Mesothelial cell of epicardium (in vitro differentiated cells): ENCODE measurements around the gene TRRAP. TPM values are rescaled to one million over a fixed set of nuclear protein-coding genes. Genes with fewer than 3 reads are reported as not detected.

Experiments
- DNase-seq, 2 experiments: peaks; one replicate each; pipeline ENCODE4 v3.0.0; 2021; ENCODE audit warnings: low spot score in 2 of 2; ENCODE audit not compliant: unreplicated experiment in 2 of 2
- H3K27ac Mint-ChIP-seq: 2 replicates; pipeline ENCODE4 v1.8.0; 2021; ENCODE audit warnings: mixed read lengths
- H3K27me3 Mint-ChIP-seq: 2 replicates; pipeline ENCODE4 v1.8.0; 2021; ENCODE audit warnings: low read depth, mixed read lengths
- H3K36me3 Mint-ChIP-seq: 2 replicates; pipeline ENCODE4 v1.8.0; 2021; ENCODE audit warnings: mixed read lengths
- H3K4me1 Mint-ChIP-seq: 2 replicates; pipeline ENCODE4 v1.8.0; 2021; ENCODE audit warnings: mixed read lengths
- H3K4me3 Mint-ChIP-seq: 2 replicates; pipeline ENCODE4 v1.8.0; 2021; ENCODE audit warnings: mild to moderate bottlenecking, moderate library complexity, mixed read lengths
- H3K9me3 Mint-ChIP-seq: 2 replicates; pipeline ENCODE4 v1.8.0; 2021; ENCODE audit warnings: mixed read lengths
- CTCF ChIP-seq: fragments of 200-600 bp; sonication (generic); IDR thresholded peaks from one replicate; pipeline ENCODE4 v1.5.0; 2021; ENCODE audit warnings: antibody characterized with exemption; ENCODE audit not compliant: unreplicated experiment
- total RNA-seq: library from RNA; stranded (reverse); gene quantifications from 3 replicates; pipeline ENCODE4 v1.2.1, GENCODE V29; 2021

The TRRAP gene
- total RNA-seq, 1 donor from 2014 or later, result 82.9 TPM

- no peak for TF ChIP-seq CTCF
- no peaks in the 10 kb centered on the region for H3K4me1 Mint-ChIP-seq
- no peak overlapping the region for H3K27ac Mint-ChIP-seq
- H3K36me3 Mint-ChIP-seq, result peaks cover 32% of the 10 kb centered on the region
- H3K27me3 Mint-ChIP-seq, result no peaks in the 10 kb centered on the region
- no peak overlapping the region for H3K4me3 Mint-ChIP-seq
- no peak for DNase-seq
- H3K9me3 Mint-ChIP-seq, result no peaks in the 10 kb centered on the region
These were observed 8.7 kb downstream of the TRRAP start for GRCh38 chr7:98887038-98887437.

GRCh38 chr7:98892609-98893008 lies 14.3 kb downstream of the TRRAP start:
- H3K27me3 Mint-ChIP-seq, result no peaks in the 10 kb centered on the region
- H3K27ac Mint-ChIP-seq, result no peak overlapping the region
- H3K36me3 Mint-ChIP-seq, result peaks cover 46% of the 10 kb centered on the region
- no peaks in the 10 kb centered on the region for H3K9me3 Mint-ChIP-seq
- no peak for DNase-seq
- H3K4me3 Mint-ChIP-seq, result no peak overlapping the region
- H3K4me1 Mint-ChIP-seq, result no peaks in the 10 kb centered on the region
- TF ChIP-seq CTCF, result no peak

- Mint-ChIP-seq H3K4me3 (no peak overlapping the region), H3K27me3 (no peaks in the 10 kb centered on the region), H3K27ac (no peak overlapping the region), H3K4me1 (no peaks in the 10 kb centered on the region), H3K36me3 (peaks cover 60% of the 10 kb centered on the region), H3K9me3 (no peaks in the 10 kb centered on the region)
- TF ChIP-seq CTCF, result no peak
- DNase-seq, result no peak
These were observed 21.5 kb downstream of the TRRAP start for GRCh38 chr7:98899816-98900215.

- DNase-seq, result no peak
- TF ChIP-seq CTCF, result no peak
- Mint-ChIP-seq H3K27ac (no peak overlapping the region), H3K9me3 (no peaks in the 10 kb centered on the region), H3K27me3 (no peaks in the 10 kb centered on the region), H3K36me3 (peaks cover 64% of the 10 kb centered on the region), H3K4me1 (no peaks in the 10 kb centered on the region), H3K4me3 (no peak overlapping the region)
These were observed 22.5 kb downstream of the TRRAP start for GRCh38 chr7:98900815-98901214.

- Mint-ChIP-seq H3K9me3 (no peaks in the 10 kb centered on the region), H3K4me1 (no peaks in the 10 kb centered on the region), H3K27ac (no peak overlapping the region), H3K36me3 (peaks cover 59% of the 10 kb centered on the region), H3K27me3 (no peaks in the 10 kb centered on the region), H3K4me3 (no peak overlapping the region)
- no peak for TF ChIP-seq CTCF
- DNase-seq, result no peak
These were observed 24.2 kb downstream of the TRRAP start for GRCh38 chr7:98902523-98902922.

GRCh38 chr7:98903246-98903645 lies 24.9 kb downstream of the TRRAP start:
- H3K36me3 Mint-ChIP-seq, result peaks cover 59% of the 10 kb centered on the region

More at GRCh38 chr7:98903246-98903645, 24.9 kb downstream of the TRRAP start:
- no peak for TF ChIP-seq CTCF
- Mint-ChIP-seq H3K4me3 (no peak overlapping the region), H3K9me3 (no peaks in the 10 kb centered on the region), H3K4me1 (no peaks in the 10 kb centered on the region), H3K27ac (no peak overlapping the region), H3K27me3 (no peaks in the 10 kb centered on the region)
- no peak for DNase-seq
